NB4 (cell line): Measurements from ENCODE around the gene TMBIM4.

Experiments
- DNase-seq: peaks from one replicate; pipeline ENCODE4 v3.0.0; 2010; ENCODE audit warnings: low read depth
- H3K4me3 ChIP-seq: one replicate; pipeline ENCODE4 v1.5.1; 2011; ENCODE audit warnings: mild to moderate bottlenecking, low read depth, low read length, moderate library complexity
- MAX ChIP-seq: IDR thresholded peaks from 2 replicates; pipeline ENCODE4 v1.6.1; 2011; ENCODE audit warnings: low read depth, low read length
- MYC ChIP-seq: IDR thresholded peaks from 2 replicates; pipeline ENCODE4 v1.6.1; 2011; ENCODE audit warnings: low read depth, low read length
- POLR2A ChIP-seq: IDR thresholded peaks from 2 replicates; pipeline ENCODE4 v1.6.1; 2011; ENCODE audit warnings: mild to moderate bottlenecking; ENCODE audit not compliant: insufficient read length; ENCODE audit errors: extremely low read depth
- TF ChIP-seq, protein P1 (sequence below): IDR thresholded peaks from one replicate; pipeline ENCODE4 v1.5.1; 2012; ENCODE audit warnings: low read depth, low read length

TMBIM4 gene

GRCh38 chr12:66203820-66204219 lies 34.0 kb upstream of the TMBIM4 start:
- no peak for DNase-seq
- no peak for TF ChIP-seq MYC
- TF ChIP-seq, protein P1, sequence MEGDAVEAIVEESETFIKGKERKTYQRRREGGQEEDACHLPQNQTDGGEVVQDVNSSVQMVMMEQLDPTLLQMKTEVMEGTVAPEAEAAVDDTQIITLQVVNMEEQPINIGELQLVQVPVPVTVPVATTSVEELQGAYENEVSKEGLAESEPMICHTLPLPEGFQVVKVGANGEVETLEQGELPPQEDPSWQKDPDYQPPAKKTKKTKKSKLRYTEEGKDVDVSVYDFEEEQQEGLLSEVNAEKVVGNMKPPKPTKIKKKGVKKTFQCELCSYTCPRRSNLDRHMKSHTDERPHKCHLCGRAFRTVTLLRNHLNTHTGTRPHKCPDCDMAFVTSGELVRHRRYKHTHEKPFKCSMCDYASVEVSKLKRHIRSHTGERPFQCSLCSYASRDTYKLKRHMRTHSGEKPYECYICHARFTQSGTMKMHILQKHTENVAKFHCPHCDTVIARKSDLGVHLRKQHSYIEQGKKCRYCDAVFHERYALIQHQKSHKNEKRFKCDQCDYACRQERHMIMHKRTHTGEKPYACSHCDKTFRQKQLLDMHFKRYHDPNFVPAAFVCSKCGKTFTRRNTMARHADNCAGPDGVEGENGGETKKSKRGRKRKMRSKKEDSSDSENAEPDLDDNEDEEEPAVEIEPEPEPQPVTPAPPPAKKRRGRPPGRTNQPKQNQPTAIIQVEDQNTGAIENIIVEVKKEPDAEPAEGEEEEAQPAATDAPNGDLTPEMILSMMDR, result no peak
- no peak for TF ChIP-seq POLR2A
- no peak for TF ChIP-seq MAX
- H3K4me3 ChIP-seq, result no peak overlapping the region

- DNase-seq, result no peak
- no peak overlapping the region for H3K4me3 ChIP-seq
Observed at GRCh38 chr12:66199831-66200509, 30.2 kb upstream of the TMBIM4 start.

DNA sequence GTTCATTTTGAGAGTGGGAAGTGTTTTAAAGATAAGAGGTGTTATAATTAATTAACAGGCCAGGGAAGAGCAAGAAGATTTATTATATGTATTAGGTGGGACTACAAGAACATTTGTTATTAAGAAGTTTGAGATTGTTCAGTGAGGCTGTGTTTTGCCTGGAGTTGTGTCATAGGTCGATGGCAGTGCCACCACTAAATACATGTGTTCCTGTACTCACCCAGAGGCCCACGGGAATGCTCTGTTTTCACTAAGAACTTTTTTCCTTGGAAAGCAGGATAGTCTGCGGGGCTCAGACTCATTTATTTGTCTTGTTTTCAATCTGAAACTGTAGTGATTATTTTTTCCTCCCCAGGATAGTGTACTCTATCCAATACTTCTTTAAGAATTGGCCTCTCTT lies 29.3 kb upstream of the TMBIM4 start:
- H3K4me3 ChIP-seq, result no peak overlapping the region
- no peak for DNase-seq
- TF ChIP-seq POLR2A (no peak), MYC (no peak), MAX (no peak)
- TF ChIP-seq, protein P1, result no peak

More at GRCh38 chr12:66199831-66200509, 30.2 kb upstream of the TMBIM4 start:
- no peak for TF ChIP-seq MYC
- no peak for TF ChIP-seq POLR2A
- TF ChIP-seq, protein P1, result no peak
- no peak for TF ChIP-seq MAX

DNA sequence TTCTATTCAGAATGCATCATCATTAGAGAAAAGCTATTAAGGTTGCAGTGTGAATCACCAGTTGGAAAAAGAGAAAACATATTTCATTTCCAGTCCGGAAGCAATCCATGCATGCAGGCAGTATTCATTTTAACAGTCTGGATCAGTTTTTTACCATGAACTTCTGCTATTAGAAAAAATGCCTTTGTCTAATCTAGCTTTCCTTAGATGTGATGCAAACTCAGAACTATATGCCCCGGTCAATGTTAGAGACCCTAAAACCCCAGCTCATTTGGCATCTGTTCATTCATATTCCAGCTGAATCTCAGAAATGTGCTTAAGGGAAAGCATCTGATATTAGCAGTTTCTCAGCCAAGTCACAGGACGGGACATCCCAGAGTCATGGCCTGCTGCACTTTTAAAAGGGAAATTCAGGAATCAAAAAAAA lies 27.7 kb upstream of the TMBIM4 start:
- H3K4me3 ChIP-seq, result no peak overlapping the region

GRCh38 chr12:66196806-66197205 lies 27.0 kb upstream of the TMBIM4 start:
- no peak overlapping the region for H3K4me3 ChIP-seq

More for the DNA sequence above, 27.7 kb upstream of the TMBIM4 start:
- TF ChIP-seq, protein P1, result no peak
- TF ChIP-seq MYC, result no peak
- no peak for TF ChIP-seq POLR2A
- TF ChIP-seq MAX, result no peak
- no peak for DNase-seq

More at GRCh38 chr12:66196806-66197205, 27.0 kb upstream of the TMBIM4 start:
- DNase-seq, result no peak
- TF ChIP-seq POLR2A (no peak), MYC (no peak), MAX (no peak)
- TF ChIP-seq, protein P1, result no peak
